ENCODE results near the gene RNF138.

DNA sequence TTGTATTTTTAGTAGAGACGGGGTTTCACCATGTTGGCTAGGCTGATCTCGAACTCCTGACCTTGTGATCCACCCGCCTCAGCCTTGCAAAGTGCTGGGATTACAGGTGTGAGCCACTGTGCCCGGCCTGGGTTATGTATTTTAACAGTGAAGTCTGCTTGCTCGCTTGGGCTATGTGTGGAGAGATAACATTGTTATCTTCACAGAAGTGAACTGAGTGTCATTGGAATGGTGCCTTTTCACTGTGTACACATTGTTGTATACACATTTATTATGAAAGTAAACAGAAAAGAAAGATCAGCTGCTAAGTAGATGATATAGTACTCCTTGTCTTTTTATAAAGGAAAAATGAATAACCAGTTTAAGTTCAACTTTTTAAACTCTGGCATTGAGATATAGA is 30.4 kb downstream of the RNF138 start:
- TF ChIP-seq, protein P1, sequence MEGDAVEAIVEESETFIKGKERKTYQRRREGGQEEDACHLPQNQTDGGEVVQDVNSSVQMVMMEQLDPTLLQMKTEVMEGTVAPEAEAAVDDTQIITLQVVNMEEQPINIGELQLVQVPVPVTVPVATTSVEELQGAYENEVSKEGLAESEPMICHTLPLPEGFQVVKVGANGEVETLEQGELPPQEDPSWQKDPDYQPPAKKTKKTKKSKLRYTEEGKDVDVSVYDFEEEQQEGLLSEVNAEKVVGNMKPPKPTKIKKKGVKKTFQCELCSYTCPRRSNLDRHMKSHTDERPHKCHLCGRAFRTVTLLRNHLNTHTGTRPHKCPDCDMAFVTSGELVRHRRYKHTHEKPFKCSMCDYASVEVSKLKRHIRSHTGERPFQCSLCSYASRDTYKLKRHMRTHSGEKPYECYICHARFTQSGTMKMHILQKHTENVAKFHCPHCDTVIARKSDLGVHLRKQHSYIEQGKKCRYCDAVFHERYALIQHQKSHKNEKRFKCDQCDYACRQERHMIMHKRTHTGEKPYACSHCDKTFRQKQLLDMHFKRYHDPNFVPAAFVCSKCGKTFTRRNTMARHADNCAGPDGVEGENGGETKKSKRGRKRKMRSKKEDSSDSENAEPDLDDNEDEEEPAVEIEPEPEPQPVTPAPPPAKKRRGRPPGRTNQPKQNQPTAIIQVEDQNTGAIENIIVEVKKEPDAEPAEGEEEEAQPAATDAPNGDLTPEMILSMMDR (IDR thresholded peaks at IDR 0.05): no peak
- no peak for TF ChIP-seq POLR2A (IDR thresholded peaks at IDR 0.05)

Measured in thyroid gland (tissue), 4 donors.